SU-DHL-6 (cell line): ENCODE measurements around the gene ITPR1.

Experiments used
- H2AFZ ChIP-seq: fragments of 200-600 bp; sonication (generic); 2 replicates; pipeline ENCODE4 v1.6.1; 2014; ENCODE audit warnings: low read depth, mild to moderate bottlenecking, moderate library complexity, mixed read lengths, antibody characterized with exemption, low read length; ENCODE audit not compliant: severe bottlenecking
- H3F3A ChIP-seq: fragments of 200-600 bp; shearing (Covaris generic); 2 replicates; pipeline ENCODE4 v1.6.0; 2016; ENCODE audit warnings: antibody characterized with exemption, mild to moderate bottlenecking; ENCODE audit not compliant: insufficient read depth
- H3K27ac ChIP-seq: fragments of 200-600 bp; sonication (generic); 2 replicates; pipeline ENCODE4 v1.5.1; 2016; ENCODE audit warnings: low read depth, mild to moderate bottlenecking, low read length, moderate library complexity, mixed read lengths
- H3K27me3 ChIP-seq: fragments of 200-600 bp; sonication (generic), shearing (Covaris generic); 2 replicates; pipeline ENCODE4 v1.6.0; 2014; ENCODE audit warnings: mild to moderate bottlenecking, low read length
- H3K36me3 ChIP-seq: fragments of 200-600 bp; sonication (generic); 2 replicates; pipeline ENCODE4 v1.6.1; 2014; ENCODE audit warnings: mild to moderate bottlenecking, low read length, mixed read lengths
- H3K4me2 ChIP-seq: fragments of 300-600, 200-600 bp; shearing (Covaris generic), sonication (generic); 2 replicates; pipeline ENCODE4 v1.6.0; 2014; ENCODE audit warnings: low read length, low read depth, mild to moderate bottlenecking; ENCODE audit not compliant: poor library complexity, severe bottlenecking
- H3K4me3 ChIP-seq: fragments of 200-600 bp; sonication (generic); 2 replicates; pipeline ENCODE4 v1.5.1; 2014; ENCODE audit warnings: antibody characterized with exemption, low read length, mild to moderate bottlenecking, mixed read lengths; ENCODE audit not compliant: insufficient read depth, poor library complexity, severe bottlenecking
- H3K79me2 ChIP-seq: fragments of 200-600 bp; sonication (generic); 2 replicates; pipeline ENCODE4 v1.6.1; 2014; ENCODE audit warnings: mild to moderate bottlenecking, low read length, moderate library complexity; ENCODE audit not compliant: insufficient read depth
- H3K9ac ChIP-seq: fragments of 200-600 bp; sonication (generic); 2 replicates; pipeline ENCODE4 v1.7.0; 2014; ENCODE audit warnings: mild to moderate bottlenecking, low read length
- H3K9me2 ChIP-seq: fragments of 200-600 bp; sonication (generic); replicated peaks from 2 replicates; pipeline ENCODE4 v1.6.1; 2014; ENCODE audit warnings: low read length; ENCODE audit not compliant: insufficient read depth
- H3K9me3 ChIP-seq: fragments of 200-600 bp; sonication (generic); 2 replicates; pipeline ENCODE4 v1.6.1; 2014; ENCODE audit warnings: low read length, mixed read lengths; ENCODE audit not compliant: insufficient read depth
- H4K20me1 ChIP-seq: fragments of 200-600 bp; sonication (generic); 2 replicates; pipeline ENCODE4 v1.6.1; 2014; ENCODE audit warnings: low read depth, mild to moderate bottlenecking, antibody characterized with exemption, low read length, moderate library complexity, mixed read lengths
- EZH2phosphoT487 ChIP-seq: fragments of 200-600 bp; sonication (generic), shearing (Covaris generic); conservative IDR thresholded peaks from 2 replicates; pipeline ENCODE4 v1.6.1; 2018; ENCODE audit warnings: mild to moderate bottlenecking, antibody characterized with exemption, low read length, moderate library complexity, mixed read lengths
- TF ChIP-seq, protein P1 (sequence below): fragments of 200-600 bp; sonication (generic); IDR thresholded peaks from one replicate; pipeline ENCODE4 v1.5.1; 2017; ENCODE audit warnings: antibody characterized with exemption, mild to moderate bottlenecking, low read length, moderate library complexity; ENCODE audit not compliant: insufficient read depth, poor library complexity, severe bottlenecking

The ITPR1 gene

GRCh38 chr3:4528819-4529600 is 35.9 kb downstream of the ITPR1 start:
- no peak overlapping the region for H3K4me3 ChIP-seq
- H3F3A ChIP-seq = no peaks in the 10 kb centered on the region
- no peak overlapping the region for H3K27ac ChIP-seq
- no peaks in the 10 kb centered on the region for H4K20me1 ChIP-seq
- H3K9ac ChIP-seq = no peak overlapping the region
- H3K9me3 ChIP-seq = no peaks in the 10 kb centered on the region
- H3K9me2 ChIP-seq = no peaks in the 10 kb centered on the region
- no peak overlapping the region for H3K4me2 ChIP-seq
- TF ChIP-seq EZH2phosphoT487 = no peak
- TF ChIP-seq, protein P1, sequence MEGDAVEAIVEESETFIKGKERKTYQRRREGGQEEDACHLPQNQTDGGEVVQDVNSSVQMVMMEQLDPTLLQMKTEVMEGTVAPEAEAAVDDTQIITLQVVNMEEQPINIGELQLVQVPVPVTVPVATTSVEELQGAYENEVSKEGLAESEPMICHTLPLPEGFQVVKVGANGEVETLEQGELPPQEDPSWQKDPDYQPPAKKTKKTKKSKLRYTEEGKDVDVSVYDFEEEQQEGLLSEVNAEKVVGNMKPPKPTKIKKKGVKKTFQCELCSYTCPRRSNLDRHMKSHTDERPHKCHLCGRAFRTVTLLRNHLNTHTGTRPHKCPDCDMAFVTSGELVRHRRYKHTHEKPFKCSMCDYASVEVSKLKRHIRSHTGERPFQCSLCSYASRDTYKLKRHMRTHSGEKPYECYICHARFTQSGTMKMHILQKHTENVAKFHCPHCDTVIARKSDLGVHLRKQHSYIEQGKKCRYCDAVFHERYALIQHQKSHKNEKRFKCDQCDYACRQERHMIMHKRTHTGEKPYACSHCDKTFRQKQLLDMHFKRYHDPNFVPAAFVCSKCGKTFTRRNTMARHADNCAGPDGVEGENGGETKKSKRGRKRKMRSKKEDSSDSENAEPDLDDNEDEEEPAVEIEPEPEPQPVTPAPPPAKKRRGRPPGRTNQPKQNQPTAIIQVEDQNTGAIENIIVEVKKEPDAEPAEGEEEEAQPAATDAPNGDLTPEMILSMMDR = no peak
- H3K27me3 ChIP-seq = no peaks in the 10 kb centered on the region
- no peaks in the 10 kb centered on the region for H3K36me3 ChIP-seq
- no peak overlapping the region for H2AFZ ChIP-seq
- H3K79me2 ChIP-seq = no peaks in the 10 kb centered on the region

DNA sequence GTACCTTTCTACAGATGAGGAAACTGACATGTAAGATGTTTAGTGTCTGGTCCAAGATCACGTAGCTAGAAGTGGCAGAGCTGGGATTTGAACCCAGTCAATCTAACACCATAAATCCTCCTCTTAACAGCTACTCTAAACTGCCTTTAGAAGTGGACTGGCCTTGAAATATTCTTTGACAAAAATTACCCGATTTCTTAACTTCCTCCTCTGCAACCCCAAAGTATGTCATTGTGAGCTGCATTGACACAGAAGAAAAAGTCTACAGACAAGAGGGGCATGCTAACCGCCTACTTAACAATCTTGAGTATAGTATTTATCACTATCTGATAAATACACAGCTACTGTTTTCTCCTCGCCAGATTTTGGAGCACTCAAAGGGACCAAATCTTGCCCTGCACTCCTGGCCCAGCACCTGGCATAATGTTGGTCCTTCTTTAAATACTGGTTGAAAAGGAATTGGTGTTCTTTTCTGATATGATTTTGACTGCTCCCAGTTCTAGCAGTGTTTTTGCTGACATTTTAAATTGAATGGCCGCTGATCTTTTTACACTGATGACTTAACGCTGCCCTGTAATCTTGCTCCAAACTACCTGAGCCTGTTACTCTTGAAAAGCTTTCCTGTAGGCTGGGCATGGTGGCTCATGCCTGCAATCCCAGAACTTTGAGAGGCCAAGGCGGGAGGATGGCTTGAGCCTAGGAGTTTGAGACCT is 36.9 kb downstream of the ITPR1 start:
- Histone ChIP-seq H2AFZ (no peak overlapping the region), H3F3A (no peaks in the 10 kb centered on the region), H3K27ac (no peak overlapping the region), H3K27me3 (no peaks in the 10 kb centered on the region), H3K79me2 (no peaks in the 10 kb centered on the region), H3K9me3 (no peaks in the 10 kb centered on the region), H3K36me3 (no peaks in the 10 kb centered on the region), H3K9ac (no peak overlapping the region), H4K20me1 (no peaks in the 10 kb centered on the region), H3K4me3 (no peak overlapping the region), H3K9me2 (no peaks in the 10 kb centered on the region), H3K4me2 (no peak overlapping the region)
- TF ChIP-seq, protein P1 = no peak
- TF ChIP-seq EZH2phosphoT487 = no peak

DNA sequence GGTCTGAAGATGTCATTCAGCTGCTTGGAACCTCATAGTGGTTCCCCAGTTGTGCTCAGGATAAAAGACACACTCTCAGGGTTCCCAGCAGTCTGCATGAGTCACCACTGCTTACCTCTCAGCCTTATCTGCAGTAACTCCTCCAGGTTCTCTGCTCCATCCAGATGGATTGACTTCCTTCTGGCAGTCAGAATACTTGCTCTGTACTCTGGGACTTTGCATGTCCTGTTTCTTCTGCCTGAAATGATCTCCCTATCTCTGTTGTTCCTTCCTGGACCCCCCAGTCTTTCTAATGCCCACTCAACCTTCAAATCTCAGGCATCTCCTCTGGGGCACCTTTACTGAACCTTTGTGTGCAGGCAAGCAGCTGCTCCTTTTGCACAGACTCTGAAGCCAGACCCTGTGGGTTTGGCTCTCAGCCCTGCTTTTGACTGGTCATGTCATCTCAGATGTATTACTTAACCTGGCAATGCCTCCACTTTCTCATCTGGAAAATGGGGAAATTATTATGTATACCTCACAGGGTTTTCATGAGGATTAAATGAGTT is 38.4 kb downstream of the ITPR1 start:
- H3K4me2 ChIP-seq = no peak overlapping the region
- no peak overlapping the region for H3K27ac ChIP-seq
- no peak overlapping the region for H2AFZ ChIP-seq
- no peaks in the 10 kb centered on the region for H3F3A ChIP-seq
- no peaks in the 10 kb centered on the region for H3K9me3 ChIP-seq
- no peaks in the 10 kb centered on the region for H3K9me2 ChIP-seq
- H3K79me2 ChIP-seq = no peaks in the 10 kb centered on the region
- H3K27me3 ChIP-seq = no peaks in the 10 kb centered on the region
- no peak overlapping the region for H3K4me3 ChIP-seq
- no peak for TF ChIP-seq EZH2phosphoT487
- TF ChIP-seq, protein P1 = no peak
- H3K36me3 ChIP-seq = no peaks in the 10 kb centered on the region
- no peaks in the 10 kb centered on the region for H4K20me1 ChIP-seq
- no peak overlapping the region for H3K9ac ChIP-seq
